Measurements from ENCODE around the gene SNX14.
"Not testable (repeated sequence)": the region's sequence is repeated elsewhere in the genome, so short reads cannot be mapped to it uniquely, and the experiment has no call there.

SNX14 gene, protein sequence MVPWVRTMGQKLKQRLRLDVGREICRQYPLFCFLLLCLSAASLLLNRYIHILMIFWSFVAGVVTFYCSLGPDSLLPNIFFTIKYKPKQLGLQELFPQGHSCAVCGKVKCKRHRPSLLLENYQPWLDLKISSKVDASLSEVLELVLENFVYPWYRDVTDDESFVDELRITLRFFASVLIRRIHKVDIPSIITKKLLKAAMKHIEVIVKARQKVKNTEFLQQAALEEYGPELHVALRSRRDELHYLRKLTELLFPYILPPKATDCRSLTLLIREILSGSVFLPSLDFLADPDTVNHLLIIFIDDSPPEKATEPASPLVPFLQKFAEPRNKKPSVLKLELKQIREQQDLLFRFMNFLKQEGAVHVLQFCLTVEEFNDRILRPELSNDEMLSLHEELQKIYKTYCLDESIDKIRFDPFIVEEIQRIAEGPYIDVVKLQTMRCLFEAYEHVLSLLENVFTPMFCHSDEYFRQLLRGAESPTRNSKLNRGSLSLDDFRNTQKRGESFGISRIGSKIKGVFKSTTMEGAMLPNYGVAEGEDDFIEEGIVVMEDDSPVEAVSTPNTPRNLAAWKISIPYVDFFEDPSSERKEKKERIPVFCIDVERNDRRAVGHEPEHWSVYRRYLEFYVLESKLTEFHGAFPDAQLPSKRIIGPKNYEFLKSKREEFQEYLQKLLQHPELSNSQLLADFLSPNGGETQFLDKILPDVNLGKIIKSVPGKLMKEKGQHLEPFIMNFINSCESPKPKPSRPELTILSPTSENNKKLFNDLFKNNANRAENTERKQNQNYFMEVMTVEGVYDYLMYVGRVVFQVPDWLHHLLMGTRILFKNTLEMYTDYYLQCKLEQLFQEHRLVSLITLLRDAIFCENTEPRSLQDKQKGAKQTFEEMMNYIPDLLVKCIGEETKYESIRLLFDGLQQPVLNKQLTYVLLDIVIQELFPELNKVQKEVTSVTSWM

DNA sequence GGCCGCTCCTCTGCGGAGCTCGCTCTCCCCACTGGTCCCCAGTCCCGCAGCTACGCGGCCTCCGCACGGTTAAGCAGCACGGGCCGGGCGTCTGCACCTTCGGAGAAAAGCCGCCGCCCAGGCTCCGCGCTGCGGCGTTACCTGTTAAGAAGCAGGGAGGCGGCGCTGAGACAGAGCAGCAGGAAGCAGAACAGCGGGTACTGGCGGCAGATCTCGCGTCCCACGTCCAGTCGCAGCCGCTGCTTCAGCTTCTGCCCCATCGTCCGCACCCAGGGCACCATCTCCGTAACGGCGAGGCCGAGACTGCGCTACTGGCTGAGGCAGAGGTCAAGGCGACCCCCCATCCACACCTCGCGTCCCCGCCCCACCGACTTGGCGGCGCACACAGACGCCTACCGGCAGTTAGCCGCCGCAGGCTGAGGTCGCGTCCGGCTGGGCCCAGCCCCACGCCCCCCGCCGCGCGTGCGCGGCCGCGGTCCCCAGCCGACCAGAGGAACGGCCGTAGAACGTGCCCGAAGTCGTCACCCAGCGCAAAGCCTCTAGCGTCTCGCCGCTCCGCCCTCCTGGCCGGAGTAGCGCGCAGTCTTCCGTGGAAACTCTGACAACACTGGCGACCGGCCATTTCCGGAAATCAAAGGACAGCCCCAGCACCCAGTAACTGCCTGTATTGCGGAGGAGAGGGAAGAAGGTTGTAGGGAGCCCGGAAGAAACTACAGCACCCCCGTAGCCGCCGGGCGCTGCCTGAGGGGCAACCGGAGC is at the start of gene SNX14:
Gene SNX14, minus strand, starts transcription at position 421 of the 759 bp plus-strand sequence. Its CDS starts 140 bp downstream, at position 281.
- DNase-seq (ENCODE audit: low spot score): peak; percentile 97

DNA sequence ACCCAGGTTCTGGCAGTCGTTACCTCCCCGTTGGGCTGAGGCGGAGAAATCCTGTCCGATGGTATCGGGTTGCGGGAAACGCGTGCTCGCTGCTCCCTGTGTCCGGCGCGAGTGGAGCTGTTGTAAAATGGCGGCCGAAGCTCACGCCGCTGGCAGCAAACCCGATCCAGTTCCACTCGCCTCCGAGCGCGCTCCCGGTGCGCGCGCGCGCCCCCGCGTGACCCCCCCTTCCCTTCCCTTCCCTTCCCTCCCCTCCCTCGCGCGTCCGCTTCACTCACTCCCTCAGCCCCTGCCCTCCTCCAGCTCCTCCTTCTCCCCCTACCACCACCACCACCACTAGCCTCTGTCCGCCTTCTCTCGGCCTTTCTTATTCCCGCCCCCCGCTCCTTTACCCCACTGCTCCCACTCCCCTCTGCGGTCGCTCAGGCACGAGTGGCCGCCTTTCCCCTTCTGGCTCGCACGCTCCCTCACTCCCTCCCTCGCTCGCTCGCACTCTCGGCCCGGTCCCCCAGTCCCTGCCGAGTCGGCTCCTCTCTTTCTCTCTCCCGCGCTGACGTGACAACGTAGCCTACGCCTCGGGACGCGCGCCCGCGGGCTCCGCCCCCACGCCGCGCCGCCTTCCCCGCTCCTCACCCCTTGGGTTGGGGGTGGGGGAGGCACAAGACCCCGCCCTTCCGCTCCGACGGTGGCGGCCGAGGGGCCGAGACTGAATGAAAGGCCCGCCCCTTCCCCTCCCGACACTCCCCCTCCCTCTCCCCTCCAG is 49.3 kb upstream of the SNX14 start, which contains the start of gene SYNCRIP:
Gene SYNCRIP, minus strand, starts transcription at position 113 of the 763 bp plus-strand sequence. CDS start 1,447 bp downstream, outside the sequence.
- peak; percentile 93 for DNase-seq (ENCODE audit: low spot score)

GRCh38 chr6:85641897-85642773 is 48.5 kb upstream of the SNX14 start:
- peak; percentile 30 for DNase-seq (ENCODE audit: low spot score)

DNA sequence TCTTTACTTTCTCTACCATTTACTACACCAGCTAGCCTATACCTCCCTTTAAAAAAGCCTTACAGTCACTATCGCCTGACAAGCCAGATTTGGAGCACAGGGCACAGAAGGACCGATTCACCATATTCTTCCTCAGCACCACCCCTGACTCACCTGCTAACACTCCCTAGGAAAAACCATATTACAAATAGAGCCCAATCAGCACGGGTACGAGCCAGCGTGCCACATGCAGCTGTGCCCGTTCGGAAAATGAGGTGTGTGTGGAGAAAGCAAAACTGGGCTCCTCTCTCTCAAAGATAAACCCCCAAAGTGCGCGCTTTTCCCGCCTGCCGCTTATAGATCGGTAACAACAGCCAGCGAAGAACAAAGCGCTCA is 47.9 kb upstream of the SNX14 start:
- DNase-seq (ENCODE audit: low spot score): no peak

GRCh38 chr6:85640821-85641220 is 47.2 kb upstream of the SNX14 start:
- DNase-seq (ENCODE audit: low spot score): no peak

- no peak for DNase-seq (ENCODE audit: low spot score)
Observed at GRCh38 chr6:85637579-85637978, 43.9 kb upstream of the SNX14 start.

DNA sequence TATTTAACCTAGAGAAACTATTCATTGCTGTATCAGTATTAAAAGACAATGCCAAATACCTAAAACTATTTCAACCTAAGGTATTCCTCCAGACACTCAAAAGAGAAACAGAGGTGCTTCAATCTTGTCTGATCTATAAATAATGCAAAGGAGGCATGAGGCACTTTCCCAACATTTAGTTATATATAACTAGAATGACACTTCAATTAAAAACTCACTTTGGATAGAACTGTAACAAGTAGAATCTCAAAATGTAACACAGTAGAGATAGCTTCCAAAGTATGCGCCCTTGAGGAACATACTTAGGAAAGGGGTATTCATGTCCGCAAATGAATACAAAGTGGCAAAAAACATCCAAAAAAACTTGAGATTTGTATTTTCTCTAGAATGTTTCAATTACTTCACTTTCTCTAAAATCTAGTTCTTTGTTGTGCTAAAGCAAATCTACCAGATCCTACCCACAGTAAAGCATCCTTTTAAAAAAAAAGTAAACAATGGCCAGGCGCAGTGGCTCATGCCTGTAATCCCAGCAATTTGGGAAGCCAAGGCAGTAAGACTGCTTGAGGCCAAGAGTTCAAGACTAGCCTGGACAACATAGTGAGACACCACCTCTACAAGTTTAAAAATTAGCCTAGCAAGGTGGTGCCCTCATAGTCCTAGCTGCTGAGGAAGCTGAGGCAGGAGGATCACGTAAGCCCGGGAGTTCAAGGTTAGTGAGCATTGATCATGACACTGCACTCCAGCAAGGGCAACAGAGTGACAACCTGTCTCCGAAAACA is 38.7 kb upstream of the SNX14 start:
- no peak for DNase-seq (ENCODE audit: low spot score)

DNA sequence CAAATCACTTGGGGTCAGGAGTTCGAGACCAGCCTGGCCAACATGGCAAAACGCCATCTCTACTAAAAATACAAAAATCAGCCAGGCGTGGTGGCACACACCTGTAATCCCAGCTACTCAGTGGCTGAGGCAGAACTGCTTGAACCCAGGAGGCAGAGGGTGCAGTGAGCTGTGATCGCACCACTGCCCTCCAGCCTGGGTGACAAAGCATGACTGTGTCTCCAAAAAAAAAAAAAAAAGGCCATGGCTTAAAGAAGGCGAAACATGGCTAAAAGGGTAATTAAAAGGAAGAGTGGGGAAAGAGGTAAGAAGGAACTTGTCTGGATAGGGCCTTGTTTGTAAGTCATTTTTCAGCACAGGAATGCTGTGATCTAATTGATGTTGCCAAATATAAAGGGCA is 37.5 kb upstream of the SNX14 start:
- DNase-seq (ENCODE audit: low spot score): not testable (repeated sequence)

GRCh38 chr6:85628353-85628752 is 34.7 kb upstream of the SNX14 start:
- DNase-seq (ENCODE audit: low spot score): no peak

GRCh38 chr6:85620308-85620707 is 26.6 kb upstream of the SNX14 start:
- DNase-seq (ENCODE audit: low spot score): no peak

DNA sequence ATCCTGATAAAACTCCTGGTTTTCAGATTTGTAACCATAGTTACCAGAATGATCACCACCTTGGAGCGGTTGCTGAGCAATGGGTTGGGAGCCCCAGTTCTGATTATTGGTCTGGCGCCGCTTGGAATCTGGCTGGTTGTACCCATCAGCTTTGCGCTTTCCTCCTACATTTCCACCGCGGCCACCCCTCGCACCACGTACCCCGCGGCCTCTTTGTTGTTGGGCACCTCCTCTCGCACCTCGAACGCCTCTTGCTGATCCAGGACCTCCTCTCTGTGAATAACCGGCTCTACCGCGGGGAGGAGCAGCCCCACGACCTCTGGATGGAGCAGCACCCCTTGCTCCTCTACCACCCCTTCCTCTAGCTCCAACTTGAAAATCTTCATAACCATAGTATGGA is 21.1 kb upstream of the SNX14 start:
- no peak for DNase-seq (ENCODE audit: low spot score)

- no peak for DNase-seq (ENCODE audit: low spot score)
Observed at GRCh38 chr6:85612690-85613474, 19.2 kb upstream of the SNX14 start.

GRCh38 chr6:85610182-85610895 is 16.7 kb upstream of the SNX14 start:
- no peak for DNase-seq (ENCODE audit: low spot score)

GRCh38 chr6:85602100-85602499 is 8.4 kb upstream of the SNX14 start:
- DNase-seq (ENCODE audit: low spot score): no peak

GRCh38 chr6:85600713-85601313 is 7.2 kb upstream of the SNX14 start:
- no peak for DNase-seq (ENCODE audit: low spot score)

DNA sequence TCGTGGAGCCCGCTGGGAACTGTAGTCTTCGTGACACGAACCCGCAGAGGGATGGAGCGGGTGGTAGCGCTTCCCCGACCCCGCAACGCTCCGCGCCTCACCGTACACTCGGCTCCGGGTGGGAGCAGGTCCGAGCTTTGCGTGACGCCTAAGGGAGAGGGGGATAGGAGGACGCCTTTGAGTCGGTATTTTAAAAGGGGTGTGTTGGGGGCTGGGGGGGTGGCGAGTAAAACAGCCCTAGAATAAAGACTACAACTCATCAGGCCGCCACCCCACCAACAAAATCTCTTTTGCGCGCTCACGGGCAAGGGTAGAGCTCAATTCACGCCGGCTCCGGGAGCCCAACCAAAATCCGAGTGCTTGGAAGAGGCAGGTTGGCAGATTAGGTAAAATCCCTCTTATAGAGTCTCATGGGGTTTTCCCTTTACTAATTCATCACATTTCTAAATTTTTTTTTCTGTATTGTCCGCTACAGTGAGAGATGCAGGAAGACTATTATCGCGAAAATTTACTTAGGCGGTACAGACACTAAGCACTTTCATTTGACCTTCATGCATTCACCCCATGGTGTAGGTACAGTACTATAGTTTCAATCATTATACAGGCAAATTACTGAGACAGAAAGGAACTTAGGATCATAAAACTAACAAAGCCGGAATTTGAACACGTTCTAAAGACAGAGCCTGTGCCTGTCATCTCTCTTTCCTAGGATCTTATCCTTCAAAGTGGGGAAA is 706 bp upstream of the SNX14 start:
- DNase-seq (ENCODE audit: low spot score): no peak

DNA sequence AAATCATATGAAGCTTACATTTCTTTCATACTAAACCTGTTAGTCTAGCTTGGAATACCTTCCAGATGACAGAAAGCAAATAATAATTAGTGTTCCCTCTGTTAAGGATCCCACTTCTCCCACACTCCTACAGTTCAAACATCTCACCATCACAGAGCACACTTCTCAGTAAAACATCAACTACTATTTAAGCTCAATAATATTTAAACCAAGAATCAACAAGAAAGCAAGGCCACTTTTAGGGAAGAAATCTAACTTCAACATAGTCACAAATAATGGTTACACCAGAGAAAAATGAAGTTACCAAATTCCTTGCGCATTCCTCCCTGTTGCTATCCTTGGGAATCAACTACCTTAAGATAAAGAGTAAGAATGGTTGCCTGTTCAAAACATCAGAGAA is 1.6 kb downstream of the SNX14 start:
- DNase-seq (ENCODE audit: low spot score): no peak

Data from AG08395 (cell line).